Measurements from ENCODE around the gene MBD6.
A peak's percentile ranks its signal among the peaks of the same experiment; 100 is the strongest.
"Not testable (repeated sequence)": the region's sequence is repeated elsewhere in the genome, so short reads cannot be mapped to it uniquely, and the experiment has no call there.

MBD6 gene

GRCh38 chr12:57511161-57511560 lies 11.5 kb upstream of the MBD6 start:
- peaks cover 40 to 49% of the 10 kb centered on the region in 2 donors for H3K36me3 ChIP-seq (ENCODE audit: control insufficient read depth in 2 of 2, insufficient read depth in 2 of 2, low read length in 2 of 2)
- H3K27me3 ChIP-seq (ENCODE audit: control insufficient read depth in 1 of 2, insufficient read depth in 2 of 2, low read length in 2 of 2), result no peaks in the 10 kb centered on the region
- no peak overlapping the region for H3K9ac ChIP-seq (ENCODE audit: low read length in 2 of 2)
- H3K9me3 ChIP-seq (ENCODE audit: control insufficient read depth in 2 of 2, low read length in 2 of 2), result no peaks in the 10 kb centered on the region
- no peak overlapping the region for H3K4me3 ChIP-seq (ENCODE audit: low read length in 2 of 2)
- H3K27ac ChIP-seq (ENCODE audit: low read length), result no peak overlapping the region
- H3K4me1 ChIP-seq (ENCODE audit: control insufficient read depth, insufficient read depth, low read length), result no peaks in the 10 kb centered on the region

GRCh38 chr12:57511588-57512325 lies 10.9 kb upstream of the MBD6 start:
- H3K4me3 ChIP-seq (ENCODE audit: low read length in 2 of 2), result no peak overlapping the region
- H3K27me3 ChIP-seq (ENCODE audit: control insufficient read depth in 1 of 2, insufficient read depth in 2 of 2, low read length in 2 of 2), result no peaks in the 10 kb centered on the region
- no peak overlapping the region for H3K27ac ChIP-seq (ENCODE audit: low read length)
- peaks cover 43 to 50% of the 10 kb centered on the region in 2 donors for H3K36me3 ChIP-seq (ENCODE audit: control insufficient read depth in 2 of 2, insufficient read depth in 2 of 2, low read length in 2 of 2)
- H3K4me1 ChIP-seq (ENCODE audit: control insufficient read depth, insufficient read depth, low read length), result no peaks in the 10 kb centered on the region
- H3K9ac ChIP-seq (ENCODE audit: low read length in 2 of 2), result no peak overlapping the region
- H3K9me3 ChIP-seq (ENCODE audit: control insufficient read depth in 2 of 2, low read length in 2 of 2), result no peaks in the 10 kb centered on the region

GRCh38 chr12:57512665-57513064 lies 10.0 kb upstream of the MBD6 start:
- Histone ChIP-seq H3K4me1 (ENCODE audit: control insufficient read depth, insufficient read depth, low read length) (peaks cover 8% of the 10 kb centered on the region), H3K36me3 (ENCODE audit: control insufficient read depth in 2 of 2, insufficient read depth in 2 of 2, low read length in 2 of 2) (peaks cover 48 to 56% of the 10 kb centered on the region in 2 donors), H3K27me3 (ENCODE audit: control insufficient read depth in 1 of 2, insufficient read depth in 2 of 2, low read length in 2 of 2) (no peaks in the 10 kb centered on the region), H3K27ac (ENCODE audit: low read length) (no peak overlapping the region), H3K9me3 (ENCODE audit: control insufficient read depth in 2 of 2, low read length in 2 of 2) (no peaks in the 10 kb centered on the region), H3K9ac (ENCODE audit: low read length in 2 of 2) (no peak overlapping the region), H3K4me3 (ENCODE audit: low read length in 2 of 2) (no peak overlapping the region)

GRCh38 chr12:57513266-57513665 lies 9.4 kb upstream of the MBD6 start:
- H3K9me3 ChIP-seq (ENCODE audit: control insufficient read depth in 2 of 2, low read length in 2 of 2), result no peaks in the 10 kb centered on the region
- no peak overlapping the region for H3K4me3 ChIP-seq (ENCODE audit: low read length in 2 of 2)
- H3K27me3 ChIP-seq (ENCODE audit: control insufficient read depth in 1 of 2, insufficient read depth in 2 of 2, low read length in 2 of 2), result no peaks in the 10 kb centered on the region
- peaks cover 48 to 56% of the 10 kb centered on the region in 2 donors for H3K36me3 ChIP-seq (ENCODE audit: control insufficient read depth in 2 of 2, insufficient read depth in 2 of 2, low read length in 2 of 2)
- H3K27ac ChIP-seq (ENCODE audit: low read length), result no peak overlapping the region
- no peak overlapping the region for H3K9ac ChIP-seq (ENCODE audit: low read length in 2 of 2)
- H3K4me1 ChIP-seq (ENCODE audit: control insufficient read depth, insufficient read depth, low read length), result peaks cover 14% of the 10 kb centered on the region

- H3K4me1 ChIP-seq (ENCODE audit: control insufficient read depth, insufficient read depth, low read length), result peaks cover 18% of the 10 kb centered on the region
- H3K27ac ChIP-seq (ENCODE audit: low read length); H3K9ac ChIP-seq (ENCODE audit: low read length in 2 of 2); H3K4me3 ChIP-seq (ENCODE audit: low read length in 2 of 2); H3K27me3 ChIP-seq (ENCODE audit: control insufficient read depth in 1 of 2, insufficient read depth in 2 of 2, low read length in 2 of 2); H3K9me3 ChIP-seq (ENCODE audit: control insufficient read depth in 2 of 2, low read length in 2 of 2): not testable (repeated sequence)
- H3K36me3 ChIP-seq (ENCODE audit: control insufficient read depth in 2 of 2, insufficient read depth in 2 of 2, low read length in 2 of 2), result peaks cover 48 to 56% of the 10 kb centered on the region in 2 donors
Observed at GRCh38 chr12:57513677-57514076, 8.9 kb upstream of the MBD6 start.

- not testable (repeated sequence) for H3K27me3 ChIP-seq (ENCODE audit: control insufficient read depth in 1 of 2, insufficient read depth in 2 of 2, low read length in 2 of 2); H3K27ac ChIP-seq (ENCODE audit: low read length); H3K4me3 ChIP-seq (ENCODE audit: low read length in 2 of 2); H3K9me3 ChIP-seq (ENCODE audit: control insufficient read depth in 2 of 2, low read length in 2 of 2); H3K9ac ChIP-seq (ENCODE audit: low read length in 2 of 2)
- H3K4me1 ChIP-seq (ENCODE audit: control insufficient read depth, insufficient read depth, low read length), result peaks cover 24% of the 10 kb centered on the region
- peaks cover 48 to 56% of the 10 kb centered on the region in 2 donors for H3K36me3 ChIP-seq (ENCODE audit: control insufficient read depth in 2 of 2, insufficient read depth in 2 of 2, low read length in 2 of 2)
Observed at GRCh38 chr12:57514246-57514645, 8.4 kb upstream of the MBD6 start.

- Histone ChIP-seq H3K4me1 (ENCODE audit: control insufficient read depth, insufficient read depth, low read length) (peaks cover 30% of the 10 kb centered on the region), H3K9me3 (ENCODE audit: control insufficient read depth in 2 of 2, low read length in 2 of 2) (no peaks in the 10 kb centered on the region), H3K4me3 (ENCODE audit: low read length in 2 of 2) (no peak overlapping the region), H3K36me3 (ENCODE audit: control insufficient read depth in 2 of 2, insufficient read depth in 2 of 2, low read length in 2 of 2) (peaks cover 48 to 56% of the 10 kb centered on the region in 2 donors), H3K27me3 (ENCODE audit: control insufficient read depth in 1 of 2, insufficient read depth in 2 of 2, low read length in 2 of 2) (no peaks in the 10 kb centered on the region), H3K9ac (ENCODE audit: low read length in 2 of 2) (no peak overlapping the region), H3K27ac (ENCODE audit: low read length) (peak overlapping the region; percentile 46)
Observed at GRCh38 chr12:57514720-57515407, 7.8 kb upstream of the MBD6 start.

GRCh38 chr12:57515408-57515933 lies 7.2 kb upstream of the MBD6 start:
- Histone ChIP-seq H3K27ac (ENCODE audit: low read length) (peak overlapping the region; percentile 46), H3K36me3 (ENCODE audit: control insufficient read depth in 2 of 2, insufficient read depth in 2 of 2, low read length in 2 of 2) (peaks cover 48 to 54% of the 10 kb centered on the region in 2 donors)

GRCh38 chr12:57515934-57516541 lies 6.6 kb upstream of the MBD6 start:
- Histone ChIP-seq H3K4me3 (ENCODE audit: low read length in 2 of 2) (no peak overlapping the region), H3K9ac (ENCODE audit: low read length in 2 of 2) (no peak overlapping the region), H3K36me3 (ENCODE audit: control insufficient read depth in 2 of 2, insufficient read depth in 2 of 2, low read length in 2 of 2) (peaks cover 48 to 54% of the 10 kb centered on the region in 2 donors), H3K4me1 (ENCODE audit: control insufficient read depth, insufficient read depth, low read length) (peaks cover 37% of the 10 kb centered on the region), H3K27ac (ENCODE audit: low read length) (no peak overlapping the region), H3K27me3 (ENCODE audit: control insufficient read depth in 1 of 2, insufficient read depth in 2 of 2, low read length in 2 of 2) (no peaks in the 10 kb centered on the region), H3K9me3 (ENCODE audit: control insufficient read depth in 2 of 2, low read length in 2 of 2) (no peaks in the 10 kb centered on the region)

More at GRCh38 chr12:57515408-57515933, 7.2 kb upstream of the MBD6 start:
- Histone ChIP-seq H3K4me3 (ENCODE audit: low read length in 2 of 2) (no peak overlapping the region), H3K9me3 (ENCODE audit: control insufficient read depth in 2 of 2, low read length in 2 of 2) (no peaks in the 10 kb centered on the region), H3K4me1 (ENCODE audit: control insufficient read depth, insufficient read depth, low read length) (peaks cover 34% of the 10 kb centered on the region), H3K9ac (ENCODE audit: low read length in 2 of 2) (no peak overlapping the region), H3K27me3 (ENCODE audit: control insufficient read depth in 1 of 2, insufficient read depth in 2 of 2, low read length in 2 of 2) (no peaks in the 10 kb centered on the region)

GRCh38 chr12:57516617-57517153 lies 5.9 kb upstream of the MBD6 start:
- Histone ChIP-seq H3K9ac (ENCODE audit: low read length in 2 of 2) (no peak overlapping the region), H3K27me3 (ENCODE audit: control insufficient read depth in 1 of 2, insufficient read depth in 2 of 2, low read length in 2 of 2) (no peaks in the 10 kb centered on the region), H3K9me3 (ENCODE audit: control insufficient read depth in 2 of 2, low read length in 2 of 2) (no peaks in the 10 kb centered on the region), H3K27ac (ENCODE audit: low read length) (peak overlapping the region; percentile 41), H3K36me3 (ENCODE audit: control insufficient read depth in 2 of 2, insufficient read depth in 2 of 2, low read length in 2 of 2) (peaks cover 45 to 50% of the 10 kb centered on the region in 2 donors), H3K4me3 (ENCODE audit: low read length in 2 of 2) (no peak overlapping the region), H3K4me1 (ENCODE audit: control insufficient read depth, insufficient read depth, low read length) (peaks cover 43% of the 10 kb centered on the region)
